ENCODE data around the gene MAGT1. TPM values are rescaled to one million over a fixed set of nuclear protein-coding genes. Genes with fewer than 3 reads are reported as not detected.
"Not testable (repeated sequence)": the region's sequence is repeated elsewhere in the genome, so short reads cannot be mapped to it uniquely, and the experiment has no call there.

The MAGT1 gene
- total RNA-seq, 4 donors from 2014 or later: 26.2 to 40.1 (median 32.7) TPM

- in situ Hi-C loops (cut with MboI; ENCODE audit: low sequenced_read_pairs in 4 of 4): no loop called here
- no peaks in the 10 kb centered on the region for H3K27me3 ChIP-seq
- no peaks in the 10 kb centered on the region for H3K4me1 ChIP-seq
- ATAC-seq (no peak), DNase-seq (no peak)
- TF ChIP-seq POLR2A (IDR thresholded peaks at IDR 0.05): no peak
- TF ChIP-seq, protein P1, sequence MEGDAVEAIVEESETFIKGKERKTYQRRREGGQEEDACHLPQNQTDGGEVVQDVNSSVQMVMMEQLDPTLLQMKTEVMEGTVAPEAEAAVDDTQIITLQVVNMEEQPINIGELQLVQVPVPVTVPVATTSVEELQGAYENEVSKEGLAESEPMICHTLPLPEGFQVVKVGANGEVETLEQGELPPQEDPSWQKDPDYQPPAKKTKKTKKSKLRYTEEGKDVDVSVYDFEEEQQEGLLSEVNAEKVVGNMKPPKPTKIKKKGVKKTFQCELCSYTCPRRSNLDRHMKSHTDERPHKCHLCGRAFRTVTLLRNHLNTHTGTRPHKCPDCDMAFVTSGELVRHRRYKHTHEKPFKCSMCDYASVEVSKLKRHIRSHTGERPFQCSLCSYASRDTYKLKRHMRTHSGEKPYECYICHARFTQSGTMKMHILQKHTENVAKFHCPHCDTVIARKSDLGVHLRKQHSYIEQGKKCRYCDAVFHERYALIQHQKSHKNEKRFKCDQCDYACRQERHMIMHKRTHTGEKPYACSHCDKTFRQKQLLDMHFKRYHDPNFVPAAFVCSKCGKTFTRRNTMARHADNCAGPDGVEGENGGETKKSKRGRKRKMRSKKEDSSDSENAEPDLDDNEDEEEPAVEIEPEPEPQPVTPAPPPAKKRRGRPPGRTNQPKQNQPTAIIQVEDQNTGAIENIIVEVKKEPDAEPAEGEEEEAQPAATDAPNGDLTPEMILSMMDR (IDR thresholded peaks at IDR 0.05 in 4 of 5, conservative IDR thresholded peaks at IDR 0.05 in 1 of 5): no peak
- H3K4me3 ChIP-seq: no peak overlapping the region
- no peaks in the 10 kb centered on the region for H3K9me3 ChIP-seq
- intact Hi-C loops (cut with DNase I; ENCODE audit: low total_unique reads): no loop called here
- peaks cover 0 to 17% of the 10 kb centered on the region in 2 donors for H3K36me3 ChIP-seq
- H3K27ac ChIP-seq: no peak overlapping the region
These were observed 19.9 kb downstream of the MAGT1 start for GRCh38 chrX:77875372-77875771.

- H3K4me1 ChIP-seq; H3K27me3 ChIP-seq; intact Hi-C loops (cut with DNase I; ENCODE audit: low total_unique reads); H3K9me3 ChIP-seq; DNase-seq; H3K27ac ChIP-seq; in situ Hi-C loops (cut with MboI; ENCODE audit: low sequenced_read_pairs in 4 of 4); H3K4me3 ChIP-seq; H3K36me3 ChIP-seq; ATAC-seq: not testable (repeated sequence)
These were observed 63.7 kb downstream of the MAGT1 start for GRCh38 chrX:77831544-77831943.

- H3K36me3 ChIP-seq; H3K4me1 ChIP-seq; H3K27ac ChIP-seq; intact Hi-C loops (cut with DNase I; ENCODE audit: low total_unique reads); DNase-seq; in situ Hi-C loops (cut with MboI; ENCODE audit: low sequenced_read_pairs in 4 of 4); H3K9me3 ChIP-seq; H3K4me3 ChIP-seq; H3K27me3 ChIP-seq; ATAC-seq: not testable (repeated sequence)
These were observed 73.2 kb downstream of the MAGT1 start for GRCh38 chrX:77821989-77822388.

DNA sequence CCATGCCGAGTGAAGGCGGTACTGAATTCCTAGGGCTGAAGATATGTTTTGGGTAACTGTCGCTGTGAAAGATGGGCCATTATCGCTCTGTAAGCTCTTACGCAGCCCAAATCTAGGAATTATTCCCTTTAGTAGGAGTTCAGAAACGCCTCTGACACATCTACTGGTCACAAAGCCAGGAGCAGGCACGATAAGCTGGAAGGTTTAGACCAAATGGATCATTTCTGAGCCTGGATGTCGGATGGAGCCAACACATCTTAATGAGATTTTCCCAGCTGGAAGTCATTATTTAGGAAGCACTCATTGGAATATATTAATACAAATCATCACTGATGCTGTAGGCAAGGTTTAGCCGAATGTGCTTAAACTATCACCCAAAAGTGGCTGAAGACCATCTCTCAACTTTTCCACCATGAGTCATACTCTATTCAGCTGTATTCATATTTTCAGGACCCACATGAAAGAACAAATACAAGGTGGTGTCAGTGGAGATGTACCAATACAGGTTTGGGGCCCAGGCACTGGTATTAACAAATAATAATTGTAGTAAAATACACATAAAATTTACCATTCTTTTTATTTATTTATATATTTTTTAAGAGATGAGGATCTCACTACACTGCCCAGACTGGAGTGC is 75.0 kb downstream of the MAGT1 start:
- H3K9me3 ChIP-seq: no peaks in the 10 kb centered on the region
- DNase-seq: no peak
- in situ Hi-C loops (cut with MboI; ENCODE audit: low sequenced_read_pairs in 4 of 4) (no loop called here), intact Hi-C loops (cut with DNase I; ENCODE audit: low total_unique reads) (no loop called here)
- H3K36me3 ChIP-seq: no peaks in the 10 kb centered on the region
- TF ChIP-seq POLR2A (IDR thresholded peaks at IDR 0.05): no peak
- TF ChIP-seq, protein P1 (IDR thresholded peaks at IDR 0.05 in 4 of 5, conservative IDR thresholded peaks at IDR 0.05 in 1 of 5): no peak
- H3K27me3 ChIP-seq: no peaks in the 10 kb centered on the region
- ATAC-seq: no peak
- H3K4me1 ChIP-seq: no peaks in the 10 kb centered on the region
- no peak overlapping the region for H3K27ac ChIP-seq
- no peak overlapping the region for H3K4me3 ChIP-seq

GRCh38 chrX:77814210-77814609 is 81.0 kb downstream of the MAGT1 start:
- Histone ChIP-seq H3K27ac (no peak overlapping the region), H3K27me3 (no peaks in the 10 kb centered on the region), H3K36me3 (no peaks in the 10 kb centered on the region), H3K4me3 (no peak overlapping the region), H3K4me1 (no peaks in the 10 kb centered on the region), H3K9me3 (no peaks in the 10 kb centered on the region)
- in situ Hi-C loops (cut with MboI; ENCODE audit: low sequenced_read_pairs in 4 of 4) (no loop called here), intact Hi-C loops (cut with DNase I; ENCODE audit: low total_unique reads) (no loop called here)
- no peak for DNase-seq
- TF ChIP-seq, protein P1 (IDR thresholded peaks at IDR 0.05 in 4 of 5, conservative IDR thresholded peaks at IDR 0.05 in 1 of 5): no peak
- TF ChIP-seq POLR2A (IDR thresholded peaks at IDR 0.05): no peak
- no peak for ATAC-seq

- H3K27me3 ChIP-seq: no peaks in the 10 kb centered on the region
- no peak overlapping the region for H3K27ac ChIP-seq
- no peaks in the 10 kb centered on the region for H3K4me1 ChIP-seq
- no peak for ATAC-seq
- H3K36me3 ChIP-seq: no peaks in the 10 kb centered on the region
- in situ Hi-C loops (cut with MboI; ENCODE audit: low sequenced_read_pairs in 4 of 4): no loop called here
- no peaks in the 10 kb centered on the region for H3K9me3 ChIP-seq
- DNase-seq: no peak
- intact Hi-C loops (cut with DNase I; ENCODE audit: low total_unique reads): no loop called here
- H3K4me3 ChIP-seq: no peak overlapping the region
- TF ChIP-seq, protein P1 (IDR thresholded peaks at IDR 0.05 in 4 of 5, conservative IDR thresholded peaks at IDR 0.05 in 1 of 5): no peak
These were observed 93.0 kb downstream of the MAGT1 start for GRCh38 chrX:77802201-77802600.

Measured in gastrocnemius medialis (tissue), 4 donors.